A549 (cell line): ENCODE measurements around the gene CELA3B.

ENCODE experiments used
- CBX8 ChIP-seq: fragments of 200-600 bp; sonication (generic); IDR thresholded peaks from 2 replicates; pipeline ENCODE4 v1.6.1; 2016
- CHD4 ChIP-seq: fragments of 200-600 bp; sonication (generic); IDR thresholded peaks from 2 replicates; pipeline ENCODE4 v1.6.1; 2016; ENCODE audit warnings: antibody characterized with exemption, mild to moderate bottlenecking, borderline replicate concordance
- CTCF ChIP-seq: fragments of >200 bp; sonication (Bioruptor Twin); formaldehyde crosslinking; IDR thresholded peaks from 3 replicates; pipeline ENCODE4 v1.5.1; 2016
- EHMT2 ChIP-seq: fragments of 200-600 bp; sonication (generic); IDR thresholded peaks from 2 replicates; pipeline ENCODE4 v1.6.1; 2016; ENCODE audit warnings: antibody characterized with exemption, low read depth, mild to moderate bottlenecking, moderate library complexity
- EP300 ChIP-seq, 2 experiments: fragments of >200 bp; sonication (Bioruptor Twin); formaldehyde crosslinking; IDR thresholded peaks; 2 replicates in 1 of 2; 3 replicates in 1 of 2; pipeline ENCODE4 v1.6.1; 2016 to 2017
- HMGXB4 ChIP-seq: fragments of 250-450 bp; sonication (Bioruptor Pico); IDR thresholded peaks from 2 replicates; pipeline ENCODE4 v1.5.0; 2021; ENCODE audit warnings: mild to moderate bottlenecking, moderate library complexity, borderline replicate concordance
- HOXB13 ChIP-seq: fragments of 250-450 bp; sonication (Bioruptor Pico); IDR thresholded peaks from 2 replicates; pipeline ENCODE4 v1.5.0; 2020; ENCODE audit warnings: low read depth, mild to moderate bottlenecking, moderate library complexity
- JUN ChIP-seq, 2 experiments: fragments of >200 bp; sonication (Bioruptor Twin); formaldehyde crosslinking; IDR thresholded peaks; 2 replicates in 1 of 2; 3 replicates in 1 of 2; pipeline ENCODE4 v1.6.1; 2016 to 2017
- JUNB ChIP-seq: fragments of >200 bp; sonication (Bioruptor Twin); formaldehyde crosslinking; IDR thresholded peaks from 2 replicates; pipeline ENCODE4 v1.6.1; 2016
- KDM5A ChIP-seq: fragments of 200-600 bp; sonication (generic); IDR thresholded peaks from 2 replicates; pipeline ENCODE4 v1.6.1; 2016; ENCODE audit warnings: antibody characterized with exemption, mild to moderate bottlenecking
- POLR2A ChIP-seq: IDR thresholded peaks from 2 replicates; pipeline ENCODE4 v1.6.1; 2012; ENCODE audit warnings: mild to moderate bottlenecking, low read length
- SMC3 ChIP-seq: fragments of >200 bp; sonication (Bioruptor Twin); formaldehyde crosslinking; IDR thresholded peaks from 3 replicates; pipeline ENCODE4 v1.6.1; 2018; ENCODE audit warnings: inconsistent platforms
- TF ChIP-seq, protein P1 (sequence below): fragments of 200-600 bp; sonication (generic); IDR thresholded peaks from 2 replicates; pipeline ENCODE4 v1.6.1; 2016; ENCODE audit warnings: antibody characterized with exemption, mild to moderate bottlenecking, moderate library complexity

DNA sequence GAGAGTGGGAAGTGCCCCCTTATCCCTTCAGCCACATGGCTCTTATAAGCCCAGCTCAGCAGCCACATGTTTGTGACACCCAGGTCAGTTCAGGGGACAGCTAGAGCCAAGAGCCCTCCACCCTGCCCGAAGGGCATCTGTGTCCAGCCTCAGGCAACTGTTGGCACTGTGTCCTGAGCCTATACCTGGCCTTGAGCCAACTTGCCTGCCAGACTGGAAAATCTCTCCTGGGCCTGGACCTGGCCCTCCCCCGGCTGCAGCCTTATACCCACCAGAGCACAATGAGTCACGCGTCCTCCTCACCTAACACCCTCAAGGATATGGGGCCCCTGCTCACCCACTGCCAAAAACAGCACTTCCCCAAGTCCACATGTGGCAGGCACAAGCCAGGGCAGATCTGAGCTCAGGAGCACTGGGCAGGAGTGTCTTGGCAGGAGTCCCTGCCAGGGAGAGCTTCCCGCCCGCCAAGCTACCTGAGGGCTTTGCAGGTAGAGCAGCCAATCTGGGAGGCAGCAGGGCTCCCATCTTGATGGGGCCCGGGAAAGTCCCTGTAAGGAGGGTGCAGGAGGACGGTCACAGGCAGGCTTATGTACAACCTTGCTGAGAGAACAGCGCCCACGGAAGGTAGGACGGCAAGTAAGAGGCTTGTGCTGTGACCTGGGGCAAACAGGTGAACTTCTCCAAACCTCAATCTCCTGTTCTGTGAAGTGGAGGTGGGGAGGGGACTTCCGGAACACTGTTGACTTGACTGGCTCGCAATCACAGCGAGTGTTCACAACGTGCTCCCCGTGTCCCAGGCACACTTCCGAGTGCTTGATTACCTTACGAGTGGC lies 19.9 kb upstream of the CELA3B start:
- TF ChIP-seq, protein P1, sequence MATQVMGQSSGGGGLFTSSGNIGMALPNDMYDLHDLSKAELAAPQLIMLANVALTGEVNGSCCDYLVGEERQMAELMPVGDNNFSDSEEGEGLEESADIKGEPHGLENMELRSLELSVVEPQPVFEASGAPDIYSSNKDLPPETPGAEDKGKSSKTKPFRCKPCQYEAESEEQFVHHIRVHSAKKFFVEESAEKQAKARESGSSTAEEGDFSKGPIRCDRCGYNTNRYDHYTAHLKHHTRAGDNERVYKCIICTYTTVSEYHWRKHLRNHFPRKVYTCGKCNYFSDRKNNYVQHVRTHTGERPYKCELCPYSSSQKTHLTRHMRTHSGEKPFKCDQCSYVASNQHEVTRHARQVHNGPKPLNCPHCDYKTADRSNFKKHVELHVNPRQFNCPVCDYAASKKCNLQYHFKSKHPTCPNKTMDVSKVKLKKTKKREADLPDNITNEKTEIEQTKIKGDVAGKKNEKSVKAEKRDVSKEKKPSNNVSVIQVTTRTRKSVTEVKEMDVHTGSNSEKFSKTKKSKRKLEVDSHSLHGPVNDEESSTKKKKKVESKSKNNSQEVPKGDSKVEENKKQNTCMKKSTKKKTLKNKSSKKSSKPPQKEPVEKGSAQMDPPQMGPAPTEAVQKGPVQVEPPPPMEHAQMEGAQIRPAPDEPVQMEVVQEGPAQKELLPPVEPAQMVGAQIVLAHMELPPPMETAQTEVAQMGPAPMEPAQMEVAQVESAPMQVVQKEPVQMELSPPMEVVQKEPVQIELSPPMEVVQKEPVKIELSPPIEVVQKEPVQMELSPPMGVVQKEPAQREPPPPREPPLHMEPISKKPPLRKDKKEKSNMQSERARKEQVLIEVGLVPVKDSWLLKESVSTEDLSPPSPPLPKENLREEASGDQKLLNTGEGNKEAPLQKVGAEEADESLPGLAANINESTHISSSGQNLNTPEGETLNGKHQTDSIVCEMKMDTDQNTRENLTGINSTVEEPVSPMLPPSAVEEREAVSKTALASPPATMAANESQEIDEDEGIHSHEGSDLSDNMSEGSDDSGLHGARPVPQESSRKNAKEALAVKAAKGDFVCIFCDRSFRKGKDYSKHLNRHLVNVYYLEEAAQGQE, result no peak
- TF ChIP-seq POLR2A (no peak), KDM5A (no peak), SMC3 (no peak), JUNB (no peak), CHD4 (no peak), CTCF (no peak), EP300 (IDR thresholded peaks at IDR 0.05) (no peak), CBX8 (no peak), EHMT2 (no peak), JUN (IDR thresholded peaks at IDR 0.05) (no peak), HOXB13 (no peak), HMGXB4 (CRISPR knock-in tag) (no peak)
